Measurements from ENCODE around the gene WNT5B.

WNT5B gene

GRCh38 chr12:1630827-1631591 lies 2.0 kb downstream of the WNT5B start:
- DNase-seq = no peak

- DNase-seq = no peak
Measured at GRCh38 chr12:1632702-1633101, 3.7 kb downstream of the WNT5B start.

GRCh38 chr12:1633459-1633858 lies 4.4 kb downstream of the WNT5B start:
- DNase-seq = no peak

- DNase-seq = no peak
Measured at GRCh38 chr12:1634149-1634548, 5.1 kb downstream of the WNT5B start.

GRCh38 chr12:1634590-1635191 lies 5.7 kb downstream of the WNT5B start:
- peak; percentile 55 to 59 for DNase-seq

- peak in 1 of 2 donors; percentile 5 for DNase-seq
Measured at GRCh38 chr12:1635301-1636095, 6.5 kb downstream of the WNT5B start.

GRCh38 chr12:1638203-1638602 lies 9.2 kb downstream of the WNT5B start:
- DNase-seq = no peak

- no peak for DNase-seq
Measured at GRCh38 chr12:1639538-1639937, 10.5 kb downstream of the WNT5B start.

- no peak for DNase-seq
Measured at GRCh38 chr12:1640328-1641234, 11.6 kb downstream of the WNT5B start.

GRCh38 chr12:1642513-1642912 lies 13.5 kb downstream of the WNT5B start:
- no peak for DNase-seq

GRCh38 chr12:1643043-1643442 lies 14.0 kb downstream of the WNT5B start:
- no peak for DNase-seq

GRCh38 chr12:1643905-1644533 lies 15.0 kb downstream of the WNT5B start:
- DNase-seq = no peak

- DNase-seq = no peak
Measured at GRCh38 chr12:1644534-1645438, 15.8 kb downstream of the WNT5B start.

GRCh38 chr12:1645819-1646218 lies 16.8 kb downstream of the WNT5B start:
- DNase-seq = no peak

GRCh38 chr12:1646569-1647284 lies 17.7 kb downstream of the WNT5B start:
- DNase-seq = no peak

- DNase-seq = no peak
Measured at GRCh38 chr12:1647285-1647669, 18.2 kb downstream of the WNT5B start.

- DNase-seq = no peak
Measured at GRCh38 chr12:1650260-1650977, 21.4 kb downstream of the WNT5B start.

- no peak for DNase-seq
Measured at GRCh38 chr12:1650978-1651361, 21.9 kb downstream of the WNT5B start.

GRCh38 chr12:1651946-1652345 lies 22.9 kb downstream of the WNT5B start:
- no peak for DNase-seq
